ENCODE results near the gene LTBP2.

DNA sequence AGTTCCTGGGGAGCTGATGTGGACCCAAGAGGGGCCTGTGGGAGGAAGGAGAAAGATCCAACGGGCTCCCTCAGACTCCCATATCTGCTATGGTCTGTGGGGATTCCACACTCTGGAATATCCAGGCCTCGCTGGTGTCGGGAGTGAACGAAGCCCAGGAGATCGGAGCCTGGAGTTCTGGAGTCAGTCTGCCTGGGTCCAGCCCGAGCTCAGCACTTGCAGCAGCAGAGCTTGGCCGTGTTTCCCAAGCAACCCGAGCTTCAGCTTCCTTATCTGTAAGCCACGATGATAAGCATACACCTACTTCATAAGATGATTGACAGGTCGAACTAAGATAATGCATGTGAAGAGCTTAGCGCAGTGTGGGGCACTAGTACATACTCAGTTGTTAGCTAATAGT, 10.1 kb downstream of the LTBP2 start:
- TF ChIP-seq EZH2 (IDR thresholded peaks at IDR 0.05; ENCODE audit: insufficient read depth, poor library complexity, severe bottlenecking) = no peak
- no peak for TF ChIP-seq EZH2phosphoT487 (IDR thresholded peaks at IDR 0.05; ENCODE audit: insufficient read depth, low read depth)
